IMR-90 (cell line): Measurements from ENCODE around the gene POU3F3. TPM values are rescaled to one million over a fixed set of nuclear protein-coding genes. Genes with fewer than 3 reads are reported as not detected.

ENCODE experiments used
- ATAC-seq: fragments of 200-7000 bp; cut with Tn5 transposase; 2 replicates; pipeline ENCODE4 v1.9.1; 2020; ENCODE audit warnings: low read depth, mild to moderate bottlenecking, moderate library complexity
- BruUV-seq: library from RNA; stranded (reverse); fragments of 400-500 nt; replicated peaks from 2 replicates; lab custom pipeline; 2021; lab: Mats Ljungman, UMichigan
- CTCF ChIA-PET: fragments of 300-600 bp; formaldehyde crosslinking; extraction: SDS; loops from one replicate; lab custom pipeline; 2021; ENCODE audit warnings: antibody characterized with exemption; lab: Yijun Ruan, JAX
- POLR2A ChIA-PET: fragments of 300-600 bp; sonication (Branson Sonifier 250); formaldehyde crosslinking; loops from one replicate; lab custom pipeline; 2022; ENCODE audit warnings: antibody characterized with exemption; ENCODE audit not compliant: unreplicated experiment; lab: Charles Lee
- DNase-seq: peaks from one replicate; pipeline ENCODE4 v3.0.0; 2013
- H2AFZ ChIP-seq: replicated peaks from 2 replicates; pipeline ENCODE3; 2013; ENCODE audit warnings: low read length, mild to moderate bottlenecking; ENCODE audit not compliant: poor library complexity
- H2AK5ac ChIP-seq: 2 replicates; pipeline ENCODE4 v1.6.1; 2013; ENCODE audit warnings: low read depth, low read length, inconsistent platforms
- H2AK9ac ChIP-seq: replicated peaks from 2 replicates; pipeline ENCODE3; 2013; ENCODE audit warnings: mild to moderate bottlenecking, low read depth, low read length, moderate library complexity; ENCODE audit not compliant: poor library complexity
- H2BK120ac ChIP-seq: 2 replicates; pipeline ENCODE4 v1.6.1; 2013; ENCODE audit warnings: low read depth, low read length, inconsistent platforms
- H2BK15ac ChIP-seq: 3 replicates; pipeline ENCODE4 v1.6.1; 2013; ENCODE audit warnings: low read depth, low read length, inconsistent platforms
- H2BK20ac ChIP-seq: 2 replicates; pipeline ENCODE4 v1.6.1; 2013; ENCODE audit warnings: low read depth, mild to moderate bottlenecking, inconsistent platforms, low read length, moderate library complexity
- H2BK5ac ChIP-seq: 2 replicates; pipeline ENCODE4 v1.6.1; 2013; ENCODE audit warnings: mild to moderate bottlenecking, low read depth, low read length, inconsistent platforms; ENCODE audit not compliant: poor library complexity, severe bottlenecking
- H3K14ac ChIP-seq: replicated peaks from 2 replicates; pipeline ENCODE4 v1.6.1; 2013; ENCODE audit warnings: low read depth, low read length, inconsistent platforms
- H3K18ac ChIP-seq: 2 replicates; pipeline ENCODE4 v1.6.1; 2013; ENCODE audit warnings: low read depth, low read length, control low read depth
- H3K23ac ChIP-seq: 2 replicates; pipeline ENCODE4 v1.6.1; 2013; ENCODE audit warnings: low read depth, low read length, inconsistent platforms
- H3K27ac ChIP-seq: 2 replicates; pipeline ENCODE4 v1.5.1; 2013; ENCODE audit warnings: mild to moderate bottlenecking, control low read depth, low read length; ENCODE audit not compliant: insufficient read depth
- H3K27me3 ChIP-seq: 2 replicates; pipeline ENCODE4 v1.6.1; 2013; ENCODE audit warnings: low read length; ENCODE audit not compliant: control insufficient read depth, insufficient read depth
- H3K36me3 ChIP-seq: 2 replicates; pipeline ENCODE4 v1.6.1; 2013; ENCODE audit warnings: low read length, mixed read lengths; ENCODE audit not compliant: control insufficient read depth, insufficient read depth
- H3K4ac ChIP-seq: 2 replicates; pipeline ENCODE4 v1.6.1; 2013; ENCODE audit warnings: low read depth, low read length, inconsistent platforms
- H3K4me1 ChIP-seq: 2 replicates; pipeline ENCODE4 v1.6.1; 2013; ENCODE audit warnings: low read length, mixed read lengths; ENCODE audit not compliant: control insufficient read depth, insufficient read depth
- H3K4me2 ChIP-seq: 2 replicates; pipeline ENCODE4 v1.6.1; 2013; ENCODE audit warnings: low read depth, mild to moderate bottlenecking, control low read depth, low read length, moderate library complexity
- H3K4me3 ChIP-seq: 2 replicates; pipeline ENCODE4 v1.5.1; 2013; ENCODE audit warnings: low read depth, mild to moderate bottlenecking, control low read depth, low read length, moderate library complexity; ENCODE audit not compliant: insufficient read depth
- H3K56ac ChIP-seq: 2 replicates; pipeline ENCODE4 v1.6.1; 2013; ENCODE audit warnings: low read length, inconsistent platforms; ENCODE audit not compliant: insufficient read depth; ENCODE audit errors: extremely low read depth
- H3K79me1 ChIP-seq, 2 experiments: 2 replicates each; pipeline ENCODE4 v1.6.1; 2013; ENCODE audit warnings: low read length in 2 of 2, inconsistent platforms in 1 of 2, low read depth in 1 of 2
- H3K9ac ChIP-seq: 2 replicates; pipeline ENCODE4 v1.6.1; 2013; ENCODE audit warnings: low read depth, low read length, control low read depth
- H3K9me1 ChIP-seq: 2 replicates; pipeline ENCODE4 v1.6.1; 2013; ENCODE audit warnings: low read length, inconsistent platforms; ENCODE audit not compliant: insufficient read depth
- H3K9me3 ChIP-seq: 2 replicates; pipeline ENCODE4 v1.6.1; 2013; ENCODE audit warnings: low read length; ENCODE audit not compliant: control insufficient read depth, insufficient read depth
- H4K20me1 ChIP-seq: 2 replicates; pipeline ENCODE4 v1.6.1; 2013; ENCODE audit warnings: low read length, inconsistent platforms; ENCODE audit not compliant: insufficient read depth
- H4K5ac ChIP-seq: 2 replicates; pipeline ENCODE4 v1.6.1; 2013; ENCODE audit warnings: mild to moderate bottlenecking, low read depth, low read length, control low read depth
- H4K8ac ChIP-seq, 2 experiments: 2 replicates each; pipeline ENCODE4 v1.6.1; 2013; ENCODE audit warnings: low read depth in 2 of 2, low read length in 2 of 2, control low read depth in 1 of 2, inconsistent platforms in 1 of 2
- H4K91ac ChIP-seq: 2 replicates; pipeline ENCODE4 v1.6.1; 2013; ENCODE audit warnings: low read depth, low read length, inconsistent platforms; ENCODE audit not compliant: insufficient read depth
- BHLHE40 ChIP-seq: fragments of 150-350 bp; IDR thresholded peaks from 2 replicates; pipeline ENCODE4 v1.6.1; 2016; ENCODE audit warnings: mild to moderate bottlenecking, low read depth, low read length
- CEBPB ChIP-seq: IDR thresholded peaks from 2 replicates; pipeline ENCODE4 v1.6.1; 2012; ENCODE audit warnings: low read depth, low read length, improper control_type of control experiment
- CHD1 ChIP-seq: IDR thresholded peaks from 2 replicates; pipeline ENCODE4 v1.6.1; 2012; ENCODE audit warnings: low read depth, low read length, improper control_type of control experiment
- FOS ChIP-seq: fragments of 150-350 bp; IDR thresholded peaks from 2 replicates; pipeline ENCODE4 v1.6.1; 2016; ENCODE audit warnings: low read depth, low read length
- MAFK ChIP-seq: IDR thresholded peaks from 2 replicates; pipeline ENCODE4 v1.6.1; 2012; ENCODE audit warnings: low read depth, low read length, improper control_type of control experiment
- MAZ ChIP-seq: IDR thresholded peaks from 2 replicates; pipeline ENCODE4 v1.6.1; 2012; ENCODE audit warnings: low read depth, mild to moderate bottlenecking, low read length, improper control_type of control experiment, moderate library complexity, borderline replicate concordance
- MXI1 ChIP-seq: IDR thresholded peaks from 2 replicates; pipeline ENCODE4 v1.6.1; 2012; ENCODE audit warnings: low read depth, mild to moderate bottlenecking, low read length, moderate library complexity, borderline replicate concordance
- NFE2L2 ChIP-seq: fragments of 150-350 bp; IDR thresholded peaks from 2 replicates; pipeline ENCODE4 v1.6.1; 2016; ENCODE audit warnings: low read depth, mild to moderate bottlenecking, low read length
- POLR2A ChIP-seq: IDR thresholded peaks from 2 replicates; pipeline ENCODE4 v1.6.1; 2012; ENCODE audit warnings: mild to moderate bottlenecking, low read depth, low read length
- RAD21 ChIP-seq: IDR thresholded peaks from 2 replicates; pipeline ENCODE4 v1.6.1; 2012; ENCODE audit warnings: low read length, improper control_type of control experiment
- RCOR1 ChIP-seq: IDR thresholded peaks from 2 replicates; pipeline ENCODE4 v1.6.1; 2012; ENCODE audit warnings: mild to moderate bottlenecking, low read length, improper control_type of control experiment; ENCODE audit not compliant: insufficient replicate concordance
- RFX5 ChIP-seq: IDR thresholded peaks from 2 replicates; pipeline ENCODE4 v1.8.0; 2012; ENCODE audit warnings: low read depth, mild to moderate bottlenecking, low read length, moderate library complexity
- SMC3 ChIP-seq: fragments of 150-350 bp; IDR thresholded peaks from 2 replicates; pipeline ENCODE4 v1.6.1; 2016; ENCODE audit warnings: low read depth, mild to moderate bottlenecking, antibody characterized with exemption, low read length, moderate library complexity
- WGBS, 2 experiments: methylation state at CpG; one replicate each; pipeline versions ENCODE4 v1.1.5 to v1.1.7; 2013; ENCODE audit warnings: missing lambda C conversion rate in 2 of 2; ENCODE audit not compliant: insufficient read length in 1 of 2; ENCODE audit errors: extremely low coverage in 2 of 2; 5-methylcytosine and 5-hydroxymethylcytosine counted together
- dilution Hi-C: fragments of 300-500 bp; cut with HindIII; formaldehyde crosslinking; loops from one replicate; pipeline ENCODE4 v1.14.3; 2018; ENCODE audit warnings: low sequenced_read_pairs; ENCODE audit not compliant: unreplicated experiment
- in situ Hi-C: fragments of 300-500 bp; cut with MboI; formaldehyde crosslinking; loops from 3 replicates; pipeline ENCODE4 v1.14.3; 2019; ENCODE audit warnings: low sequenced_read_pairs, inconsistent platforms, mixed read lengths
- intact Hi-C: fragments of 100-400 bp; cut with micrococcal nuclease; formaldehyde crosslinking; loops from 2 replicates; pipeline ENCODE4 v1.10.0; 2022
- polyA plus RNA-seq, 3 experiments: library from polyadenylated mRNA; depleted of rRNA; stranded (reverse); fragments of >200 nt; gene quantifications; 2 replicates each; pipeline ENCODE4 v1.2.3, GENCODE V29; 2012; ENCODE audit warnings: low replicate concordance in 1 of 3
- total RNA-seq: library from RNA; depleted of rRNA; stranded (reverse); fragments of >200 nt; gene quantifications from 2 replicates; pipeline ENCODE4 v1.2.3, GENCODE V29; 2012
- TF ChIP-seq, protein P1 (sequence below): conservative IDR thresholded peaks from 2 replicates; pipeline ENCODE4 v1.5.1; 2012; ENCODE audit warnings: mild to moderate bottlenecking, low read depth, low read length, improper control_type of control experiment
- TF ChIP-seq, protein P2 (sequence below): fragments of 150-350 bp; IDR thresholded peaks from 2 replicates; pipeline ENCODE4 v1.6.1; 2017; ENCODE audit warnings: mild to moderate bottlenecking, antibody characterized with exemption, low read length, low read depth
- TF ChIP-seq, protein P3 (sequence below): fragments of 150-350 bp; IDR thresholded peaks from 2 replicates; pipeline ENCODE4 v1.6.1; 2016; ENCODE audit warnings: low read depth, mild to moderate bottlenecking, low read length, moderate library complexity, borderline replicate concordance

POU3F3 gene
- total and polyA plus RNA-seq, 2 of the 4 experiments (the other 2 are of a cell fraction): not detected

DNA sequence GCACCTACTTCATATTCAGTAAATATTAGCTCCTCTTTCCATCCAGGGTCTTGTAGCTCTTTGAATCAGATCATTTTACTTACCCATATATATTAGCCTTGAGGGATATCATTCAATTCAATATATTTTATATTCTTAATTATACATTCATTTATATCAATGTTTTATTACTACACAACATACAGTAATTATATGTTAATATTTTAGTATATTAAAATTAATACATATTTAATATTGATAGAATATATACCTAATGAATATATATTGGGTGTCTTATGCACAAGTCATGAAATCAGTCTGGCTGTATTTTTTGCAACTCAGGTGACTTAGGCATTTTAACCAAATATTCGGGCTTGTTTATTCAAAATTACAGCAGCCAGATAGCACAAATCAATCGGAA is 37.2 kb downstream of the POU3F3 start:
- no peak overlapping the region for H2AFZ ChIP-seq
- TF ChIP-seq, protein P1, sequence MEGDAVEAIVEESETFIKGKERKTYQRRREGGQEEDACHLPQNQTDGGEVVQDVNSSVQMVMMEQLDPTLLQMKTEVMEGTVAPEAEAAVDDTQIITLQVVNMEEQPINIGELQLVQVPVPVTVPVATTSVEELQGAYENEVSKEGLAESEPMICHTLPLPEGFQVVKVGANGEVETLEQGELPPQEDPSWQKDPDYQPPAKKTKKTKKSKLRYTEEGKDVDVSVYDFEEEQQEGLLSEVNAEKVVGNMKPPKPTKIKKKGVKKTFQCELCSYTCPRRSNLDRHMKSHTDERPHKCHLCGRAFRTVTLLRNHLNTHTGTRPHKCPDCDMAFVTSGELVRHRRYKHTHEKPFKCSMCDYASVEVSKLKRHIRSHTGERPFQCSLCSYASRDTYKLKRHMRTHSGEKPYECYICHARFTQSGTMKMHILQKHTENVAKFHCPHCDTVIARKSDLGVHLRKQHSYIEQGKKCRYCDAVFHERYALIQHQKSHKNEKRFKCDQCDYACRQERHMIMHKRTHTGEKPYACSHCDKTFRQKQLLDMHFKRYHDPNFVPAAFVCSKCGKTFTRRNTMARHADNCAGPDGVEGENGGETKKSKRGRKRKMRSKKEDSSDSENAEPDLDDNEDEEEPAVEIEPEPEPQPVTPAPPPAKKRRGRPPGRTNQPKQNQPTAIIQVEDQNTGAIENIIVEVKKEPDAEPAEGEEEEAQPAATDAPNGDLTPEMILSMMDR: no peak
- no peak for TF ChIP-seq CHD1
- TF ChIP-seq MAZ: no peak
- no peak for TF ChIP-seq POLR2A
- TF ChIP-seq, protein P2, sequence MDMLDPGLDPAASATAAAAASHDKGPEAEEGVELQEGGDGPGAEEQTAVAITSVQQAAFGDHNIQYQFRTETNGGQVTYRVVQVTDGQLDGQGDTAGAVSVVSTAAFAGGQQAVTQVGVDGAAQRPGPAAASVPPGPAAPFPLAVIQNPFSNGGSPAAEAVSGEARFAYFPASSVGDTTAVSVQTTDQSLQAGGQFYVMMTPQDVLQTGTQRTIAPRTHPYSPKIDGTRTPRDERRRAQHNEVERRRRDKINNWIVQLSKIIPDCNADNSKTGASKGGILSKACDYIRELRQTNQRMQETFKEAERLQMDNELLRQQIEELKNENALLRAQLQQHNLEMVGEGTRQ: no peak
- TF ChIP-seq RFX5: no peak
- TF ChIP-seq SMC3: no peak
- no peak for TF ChIP-seq MAFK
- TF ChIP-seq NFE2L2: no peak
- no peak for TF ChIP-seq BHLHE40
- TF ChIP-seq FOS: no peak
- TF ChIP-seq, protein P3, sequence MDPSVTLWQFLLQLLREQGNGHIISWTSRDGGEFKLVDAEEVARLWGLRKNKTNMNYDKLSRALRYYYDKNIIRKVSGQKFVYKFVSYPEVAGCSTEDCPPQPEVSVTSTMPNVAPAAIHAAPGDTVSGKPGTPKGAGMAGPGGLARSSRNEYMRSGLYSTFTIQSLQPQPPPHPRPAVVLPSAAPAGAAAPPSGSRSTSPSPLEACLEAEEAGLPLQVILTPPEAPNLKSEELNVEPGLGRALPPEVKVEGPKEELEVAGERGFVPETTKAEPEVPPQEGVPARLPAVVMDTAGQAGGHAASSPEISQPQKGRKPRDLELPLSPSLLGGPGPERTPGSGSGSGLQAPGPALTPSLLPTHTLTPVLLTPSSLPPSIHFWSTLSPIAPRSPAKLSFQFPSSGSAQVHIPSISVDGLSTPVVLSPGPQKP: no peak
- no peak for TF ChIP-seq MXI1
- no peak for TF ChIP-seq CEBPB
- TF ChIP-seq RAD21: no peak
- TF ChIP-seq RCOR1: no peak
- intact Hi-C loops: no loop called here
- dilution Hi-C loops: no loop called here
- H4K8ac ChIP-seq: no peak overlapping the region
- no peak overlapping the region for H2AK5ac ChIP-seq
- DNase-seq: no peak
- H2BK20ac ChIP-seq: no peak overlapping the region
- no peaks in the 10 kb centered on the region for H3K9me1 ChIP-seq
- CTCF ChIA-PET: no interaction called here
- no peaks in the 10 kb centered on the region for H4K20me1 ChIP-seq
- POLR2A ChIA-PET: no interaction called here
- WGBS, 2 experiments: no CpG with 5 or more reads among the region's 2 CpGs
- no peak overlapping the region for H3K4me3 ChIP-seq
- H2BK120ac ChIP-seq: no peak overlapping the region
- no peaks in the 10 kb centered on the region for H3K9me3 ChIP-seq
- H3K23ac ChIP-seq: no peak overlapping the region
- H3K14ac ChIP-seq: no peak overlapping the region
- in situ Hi-C loops: loop anchor here (25.0 kb wide), 1 partner anchor 1729 kb away; no protein-coding TSS in a partner anchor
- H3K56ac ChIP-seq: no peak overlapping the region
- BruUV-seq: no TSS peak
- no peak overlapping the region for H2BK15ac ChIP-seq
- ATAC-seq: no peak
- H4K5ac ChIP-seq: no peak overlapping the region
- H3K27ac ChIP-seq: no peak overlapping the region
- no peak overlapping the region for H2BK5ac ChIP-seq
- no peak overlapping the region for H3K4me2 ChIP-seq
- H3K18ac ChIP-seq: no peak overlapping the region
- no peak overlapping the region for H3K4ac ChIP-seq
- H3K27me3 ChIP-seq: no peaks in the 10 kb centered on the region
- no peak overlapping the region for H4K91ac ChIP-seq
- H2AK9ac ChIP-seq: no peak overlapping the region
- no peak overlapping the region for H3K9ac ChIP-seq
- H3K79me1 ChIP-seq: no peaks in the 10 kb centered on the region
- H3K4me1 ChIP-seq: no peaks in the 10 kb centered on the region
- no peaks in the 10 kb centered on the region for H3K36me3 ChIP-seq
